HG03521 (cell line): ENCODE measurements around the gene HNRNPK.

Source experiments
- ATAC-seq: cut with Tn5 transposase; IDR thresholded peaks from one replicate; pipeline ENCODE4 v1.9.1; 2021; ENCODE audit warnings: mild to moderate bottlenecking, moderate library complexity; ENCODE audit not compliant: unreplicated experiment

HNRNPK gene

GRCh38 chr9:83979812-83980394 is at the start of gene HNRNPK:
TSS of gene HNRNPK (minus strand) at chr9:83980215. CDS start at chr9:83978252, 1,963 bp downstream.
- ATAC-seq = peak; percentile 79

- ATAC-seq = no peak
Observed at GRCh38 chr9:84027201-84027600, 47.2 kb upstream of the HNRNPK start.

- no peak for ATAC-seq
Observed at GRCh38 chr9:84024041-84024575, 44.1 kb upstream of the HNRNPK start.

- ATAC-seq = no peak
Observed at GRCh38 chr9:84007662-84008061, 27.6 kb upstream of the HNRNPK start.

GRCh38 chr9:84003246-84003645 is 23.2 kb upstream of the HNRNPK start:
- no peak for ATAC-seq

GRCh38 chr9:84002344-84002743 is 22.3 kb upstream of the HNRNPK start:
- ATAC-seq = no peak

- ATAC-seq = no peak
Observed at GRCh38 chr9:84001621-84002020, 21.6 kb upstream of the HNRNPK start.

- no peak for ATAC-seq
Observed at GRCh38 chr9:84000186-84000585, 20.2 kb upstream of the HNRNPK start.

- no peak for ATAC-seq
Observed at GRCh38 chr9:83999141-83999918, 19.3 kb upstream of the HNRNPK start.

GRCh38 chr9:83996126-83996525 is 16.1 kb upstream of the HNRNPK start:
- no peak for ATAC-seq

- ATAC-seq = no peak
Observed at GRCh38 chr9:83992901-83993300, 12.9 kb upstream of the HNRNPK start.

- no peak for ATAC-seq
Observed at GRCh38 chr9:83992407-83992806, 12.4 kb upstream of the HNRNPK start.

GRCh38 chr9:83991355-83991754 is 11.3 kb upstream of the HNRNPK start:
- no peak for ATAC-seq

- ATAC-seq = no peak
Observed at GRCh38 chr9:83988411-83988810, 8.4 kb upstream of the HNRNPK start.

GRCh38 chr9:83987402-83987791 is 7.4 kb upstream of the HNRNPK start:
- ATAC-seq = no peak

- ATAC-seq = no peak
Observed at GRCh38 chr9:83986765-83987401, 6.9 kb upstream of the HNRNPK start.

- ATAC-seq = no peak
Observed at GRCh38 chr9:83986195-83986594, 6.2 kb upstream of the HNRNPK start.

- no peak for ATAC-seq
Observed at GRCh38 chr9:83981126-83981871, 1.3 kb upstream of the HNRNPK start.

- peak; percentile 62 for ATAC-seq
Observed at GRCh38 chr9:83980395-83981125, 545 bp upstream of the HNRNPK start, which contains the start of gene RMI1. TSS of gene RMI1 (plus strand) at chr9:83980805. CDS start at chr9:84000987, 20,182 bp downstream.
